GM18519 (cell line): ENCODE measurements around the gene API5.

Experiments used
- ATAC-seq: cut with Tn5 transposase; IDR thresholded peaks from one replicate; pipeline ENCODE4 v1.9.1; 2021; ENCODE audit warnings: mild to moderate bottlenecking, moderate library complexity; ENCODE audit not compliant: unreplicated experiment, low FRiP score

Gene API5

GRCh38 chr11:43358801-43359421, 47.1 kb downstream of the API5 start, which contains the start of gene TTC17:
Gene TTC17 (plus strand): TSS chr11:43358920. CDS start chr11:43358955, 35 bp downstream.
- peak; percentile 86 for ATAC-seq

- peak; percentile 38 for ATAC-seq
These were observed 47.6 kb downstream of the API5 start for GRCh38 chr11:43359422-43359818.

GRCh38 chr11:43360361-43361032, 48.7 kb downstream of the API5 start:
- ATAC-seq = no peak

GRCh38 chr11:43366677-43367076, 54.9 kb downstream of the API5 start:
- ATAC-seq = no peak

GRCh38 chr11:43367382-43368178, 55.8 kb downstream of the API5 start:
- ATAC-seq = no peak

GRCh38 chr11:43376065-43376464, 64.3 kb downstream of the API5 start:
- no peak for ATAC-seq

- ATAC-seq = no peak
These were observed 64.8 kb downstream of the API5 start for GRCh38 chr11:43376594-43376993.

GRCh38 chr11:43377389-43377788, 65.6 kb downstream of the API5 start:
- ATAC-seq = no peak

GRCh38 chr11:43378897-43379296, 67.1 kb downstream of the API5 start:
- no peak for ATAC-seq

- no peak for ATAC-seq
These were observed 70.0 kb downstream of the API5 start for GRCh38 chr11:43381802-43382201.

GRCh38 chr11:43382614-43383013, 70.8 kb downstream of the API5 start:
- no peak for ATAC-seq

GRCh38 chr11:43384393-43384792, 72.6 kb downstream of the API5 start:
- ATAC-seq = no peak

GRCh38 chr11:43392713-43393112, 80.9 kb downstream of the API5 start:
- no peak for ATAC-seq

- ATAC-seq = no peak
These were observed 82.1 kb downstream of the API5 start for GRCh38 chr11:43393765-43394355.
